HepG2 (cell line): Measurements from ENCODE around the gene FHDC1. TPM values are rescaled to one million over a fixed set of nuclear protein-coding genes. Genes with fewer than 3 reads are reported as not detected.
A peak's percentile ranks its signal among the peaks of the same experiment; 100 is the strongest.

Experiments used
- ATAC-seq: fragments of 200-7000 bp; cut with Tn5 transposase; 3 replicates; pipeline ENCODE4 v1.9.1; 2020; ENCODE audit warnings: mild to moderate bottlenecking, moderate library complexity
- BruUV-seq: library from RNA; stranded (reverse); fragments of 400-500 nt; replicated peaks from 2 replicates; lab custom pipeline; 2021; lab: Mats Ljungman, UMichigan
- CTCF ChIA-PET: fragments of 300-600 bp; formaldehyde crosslinking; extraction: SDS; loops from one replicate; lab custom pipeline; 2021; ENCODE audit warnings: low total read pairs, inconsistent platforms, low intra/inter-chr PET ratio; lab: Yijun Ruan, JAX
- POLR2A ChIA-PET: fragments of 350-600 bp; sonication (Branson Sonifier 250); formaldehyde crosslinking; loops from one replicate; lab custom pipeline; 2020; ENCODE audit warnings: antibody characterized with exemption, inconsistent platforms; lab: Yijun Ruan, JAX
- DNase-seq: peaks from one replicate; pipeline ENCODE4 v3.0.0-alpha.2; 2015; ENCODE audit warnings: low spot score
- FAIRE-seq: peaks from 3 replicates; lab custom pipeline; 2011; peaks lifted over from hg19 to GRCh38; lab: Jason Lieb, UNC
- H2AFZ ChIP-seq: one replicate; pipeline ENCODE4 v1.6.1; 2011; ENCODE audit warnings: low read length, inconsistent platforms
- H3K27ac ChIP-seq: fragments of 300-600 bp; 3 replicates; pipeline ENCODE4 v1.8.0; 2011; ENCODE audit warnings: mixed run types, mild to moderate bottlenecking, mixed read lengths, low read length, inconsistent platforms; ENCODE audit not compliant: insufficient read depth; ENCODE audit errors: extremely low read length
- H3K27me3 ChIP-seq, 2 experiments: fragments of 200-600 bp in 1 of 2; 2 replicates in 1 of 2; 3 replicates in 1 of 2; pipeline versions ENCODE4 v1.6.0 to v1.8.0; 2011; ENCODE audit warnings: low read length in 2 of 2, mild to moderate bottlenecking in 2 of 2, moderate library complexity in 2 of 2, inconsistent platforms in 1 of 2; ENCODE audit not compliant: insufficient read depth in 2 of 2, control insufficient read depth in 1 of 2
- H3K36me3 ChIP-seq, 2 experiments: fragments of 200-600 bp in 1 of 2; replicated peaks in 1 of 2; 2 replicates in 1 of 2; 3 replicates in 1 of 2; pipeline versions ENCODE4 v1.5.1 to v1.8.0; 2011; ENCODE audit warnings: low read length in 2 of 2, inconsistent platforms in 1 of 2; ENCODE audit not compliant: insufficient read depth in 2 of 2, control insufficient read depth in 1 of 2
- H3K4me1 ChIP-seq: 2 replicates; pipeline ENCODE4 v1.5.1; 2012; ENCODE audit warnings: low read length, inconsistent platforms; ENCODE audit not compliant: insufficient read depth
- H3K4me2 ChIP-seq: 2 replicates; pipeline ENCODE4 v1.6.0; 2011; ENCODE audit warnings: low read depth, low read length, inconsistent platforms
- H3K4me3 ChIP-seq, 3 experiments: fragments of 200-600 bp in 1 of 3; sonication (generic), shearing (Covaris generic) in 1 of 3; replicated peaks in 1 of 3; 2 replicates each; pipeline ENCODE4 v1.5.1; 2011 to 2016; ENCODE audit warnings: low read length in 3 of 3, inconsistent platforms in 2 of 3, low read depth in 2 of 3, mild to moderate bottlenecking in 2 of 3, control low read depth in 1 of 3, mixed read lengths in 1 of 3; ENCODE audit not compliant: insufficient read depth in 1 of 3
- H3K79me2 ChIP-seq: one replicate; pipeline ENCODE4 v1.6.1; 2011; ENCODE audit warnings: low read length, inconsistent platforms; ENCODE audit not compliant: insufficient read depth
- H3K9ac ChIP-seq: 2 replicates; pipeline ENCODE4 v1.6.0; 2011; ENCODE audit warnings: mild to moderate bottlenecking, low read depth, low read length, inconsistent platforms; ENCODE audit not compliant: insufficient read depth
- H3K9me3 ChIP-seq: 2 replicates; pipeline ENCODE4 v1.5.1; 2012; ENCODE audit warnings: mild to moderate bottlenecking, low read length
- H4K20me1 ChIP-seq: 2 replicates; pipeline ENCODE4 v1.6.0; 2011; ENCODE audit warnings: inconsistent platforms, mild to moderate bottlenecking, low read length, moderate library complexity; ENCODE audit not compliant: insufficient read depth
- EZH2 ChIP-seq: conservative IDR thresholded peaks from 2 replicates; pipeline ENCODE4 v1.6.1; 2012; ENCODE audit warnings: mild to moderate bottlenecking, low read depth, low read length, moderate library complexity
- KMT2B ChIP-seq: IDR thresholded peaks from 2 replicates; pipeline ENCODE4 v1.6.1; 2016; ENCODE audit warnings: missing genetic modification reagents, missing compliant biosample characterization
- MAZ ChIP-seq, 2 experiments: sonication (generic) in 1 of 2; formaldehyde crosslinking in 1 of 2; IDR thresholded peaks; 2 replicates each; pipeline versions ENCODE4 v1.5.0 to v1.6.1; 2012 to 2020; ENCODE audit warnings: low read depth in 2 of 2, mild to moderate bottlenecking in 2 of 2, borderline replicate concordance in 1 of 2, improper control_type of control experiment in 1 of 2, low read length in 1 of 2, missing genetic modification reagents in 1 of 2, moderate library complexity in 1 of 2
- SMAD9 ChIP-seq: sonication (generic); formaldehyde crosslinking; IDR thresholded peaks from 2 replicates; pipeline ENCODE4 v1.5.1; 2020; ENCODE audit warnings: mild to moderate bottlenecking, missing genetic modification reagents
- TMF1 ChIP-seq: sonication (generic); formaldehyde crosslinking; IDR thresholded peaks from 2 replicates; pipeline ENCODE4 v1.8.1; 2022; ENCODE audit warnings: low read depth, missing genetic modification reagents
- WGBS: methylation state at CpG from one replicate; pipeline ENCODE4 v1.1.6; 2017; ENCODE audit warnings: low lambda C conversion rate; 5-methylcytosine and 5-hydroxymethylcytosine counted together
- in situ Hi-C: cut with HindIII; loops from 2 replicates; pipeline ENCODE4 v1.10.0; 2017; ENCODE audit warnings: low pct_unique_long_range_greater_than_20kb; ENCODE audit not compliant: extremely low pct_ligation_motif_present
- intact Hi-C: fragments of 100-400 bp; cut with micrococcal nuclease; formaldehyde crosslinking; loops from one replicate; pipeline ENCODE4 v1.10.0; 2022; ENCODE audit not compliant: unreplicated experiment
- polyA plus RNA-seq, 8 experiments: library from polyadenylated mRNA; depleted of rRNA in 3 of 8; stranded (reverse) in 7 of 8; unstranded in 1 of 8; fragments of >200 nt; fragmentation: Illumina TruSeq in 4 of 8; extraction: Trizol in 4 of 8; gene quantifications; 2 replicates each; pipeline versions ENCODE4 v1.2.1 to v1.2.3, GENCODE V29; 2011 to 2016; ENCODE audit warnings: low read depth in 4 of 8, missing spikeins in 1 of 8, mixed read lengths in 1 of 8; ENCODE audit not compliant: insufficient read depth in 1 of 8
- total RNA-seq, 5 experiments: library from RNA; depleted of rRNA; stranded (reverse); fragments of >200 nt; fragmentation: Illumina TruSeq; extraction: Trizol; gene quantifications; 2 replicates each; pipeline ENCODE4 v1.2.3, GENCODE V29; 2016; ENCODE audit warnings: low read depth in 1 of 5
- TF ChIP-seq, protein P1 (sequence below): sonication (generic); formaldehyde crosslinking; IDR thresholded peaks from 2 replicates; pipeline ENCODE4 v1.4.0; 2020; ENCODE audit warnings: missing genetic modification reagents
- TF ChIP-seq, protein P2 (sequence below): IDR thresholded peaks from 2 replicates; pipeline ENCODE4 v1.6.1; 2016; ENCODE audit warnings: mild to moderate bottlenecking

Gene FHDC1
- total and polyA plus RNA-seq, 2 of the 13 experiments (the other 11 are each of a cell fraction or from before 2014, with no cell fraction given), result 0.07 to 0.15 TPM

DNA sequence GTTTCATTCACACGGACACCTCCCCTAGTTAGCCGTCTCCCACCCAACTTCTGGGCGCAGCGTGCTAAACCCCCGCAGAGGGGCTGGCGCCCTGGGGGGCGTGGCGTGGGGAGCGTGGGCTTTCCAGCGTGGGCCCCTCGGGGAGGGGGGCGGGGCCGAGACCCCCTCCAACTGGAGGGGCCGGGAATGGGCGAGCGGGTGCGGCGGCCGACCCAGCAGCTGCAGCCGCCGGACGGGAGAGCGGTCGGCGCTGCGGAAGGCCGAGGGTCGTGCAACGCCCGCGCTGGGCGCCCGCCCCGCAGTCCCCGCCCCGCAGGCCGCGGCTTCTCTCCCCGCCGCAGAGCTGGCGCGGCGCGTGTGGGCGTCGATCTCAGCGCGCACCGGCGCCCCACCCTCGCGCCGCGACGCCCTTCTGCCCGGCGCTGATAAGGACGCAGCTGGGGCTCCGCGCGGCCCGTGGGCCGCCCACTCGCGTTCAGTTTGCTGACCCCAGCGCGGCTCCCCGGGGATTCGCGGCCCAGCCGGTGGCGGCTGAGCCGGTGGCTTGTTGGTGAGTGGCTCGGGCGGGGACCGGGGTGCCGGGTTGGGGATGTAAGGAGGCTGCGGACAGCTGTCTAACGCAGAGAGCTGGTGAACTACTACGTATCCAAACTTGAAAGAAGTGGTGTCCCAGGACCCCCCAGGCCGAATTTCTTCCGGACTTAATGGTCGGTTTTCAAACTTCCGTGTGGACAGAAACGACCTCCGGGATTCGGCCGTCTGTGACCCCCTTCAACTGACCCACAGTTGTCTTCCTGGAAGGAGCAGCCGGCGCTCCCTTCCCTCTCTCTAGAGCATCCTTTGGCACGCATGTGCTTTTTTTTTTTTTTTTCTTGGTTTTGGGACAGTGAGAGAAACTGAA is 1.5 kb downstream of the FHDC1 start:
- H3K27me3 ChIP-seq, result peaks cover 7 to 50% of the 10 kb centered on the region in 2 experiments; a peak in 4 of 5 replicates
- TF ChIP-seq MAZ (IDR thresholded peaks at IDR 0.05; ENCODE audit: borderline replicate concordance, low read depth, low read length), result no peak
- no peak for TF ChIP-seq MAZ (CRISPR knock-in tag; IDR thresholded peaks at IDR 0.05; ENCODE audit: low read depth)
- TF ChIP-seq, protein P1, sequence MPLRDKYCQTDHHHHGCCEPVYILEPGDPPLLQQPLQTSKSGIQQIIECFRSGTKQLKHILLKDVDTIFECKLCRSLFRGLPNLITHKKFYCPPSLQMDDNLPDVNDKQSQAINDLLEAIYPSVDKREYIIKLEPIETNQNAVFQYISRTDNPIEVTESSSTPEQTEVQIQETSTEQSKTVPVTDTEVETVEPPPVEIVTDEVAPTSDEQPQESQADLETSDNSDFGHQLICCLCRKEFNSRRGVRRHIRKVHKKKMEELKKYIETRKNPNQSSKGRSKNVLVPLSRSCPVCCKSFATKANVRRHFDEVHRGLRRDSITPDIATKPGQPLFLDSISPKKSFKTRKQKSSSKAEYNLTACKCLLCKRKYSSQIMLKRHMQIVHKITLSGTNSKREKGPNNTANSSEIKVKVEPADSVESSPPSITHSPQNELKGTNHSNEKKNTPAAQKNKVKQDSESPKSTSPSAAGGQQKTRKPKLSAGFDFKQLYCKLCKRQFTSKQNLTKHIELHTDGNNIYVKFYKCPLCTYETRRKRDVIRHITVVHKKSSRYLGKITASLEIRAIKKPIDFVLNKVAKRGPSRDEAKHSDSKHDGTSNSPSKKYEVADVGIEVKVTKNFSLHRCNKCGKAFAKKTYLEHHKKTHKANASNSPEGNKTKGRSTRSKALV, result peak; percentile 20; the same call in 1 of the 2 replicates
- TF ChIP-seq, protein P2, sequence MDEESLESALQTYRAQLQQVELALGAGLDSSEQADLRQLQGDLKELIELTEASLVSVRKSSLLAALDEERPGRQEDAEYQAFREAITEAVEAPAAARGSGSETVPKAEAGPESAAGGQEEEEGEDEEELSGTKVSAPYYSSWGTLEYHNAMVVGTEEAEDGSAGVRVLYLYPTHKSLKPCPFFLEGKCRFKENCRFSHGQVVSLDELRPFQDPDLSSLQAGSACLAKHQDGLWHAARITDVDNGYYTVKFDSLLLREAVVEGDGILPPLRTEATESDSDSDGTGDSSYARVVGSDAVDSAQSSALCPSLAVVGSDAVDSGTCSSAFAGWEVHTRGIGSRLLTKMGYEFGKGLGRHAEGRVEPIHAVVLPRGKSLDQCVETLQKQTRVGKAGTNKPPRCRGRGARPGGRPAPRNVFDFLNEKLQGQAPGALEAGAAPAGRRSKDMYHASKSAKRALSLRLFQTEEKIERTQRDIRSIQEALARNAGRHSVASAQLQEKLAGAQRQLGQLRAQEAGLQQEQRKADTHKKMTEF (CRISPR knock-in tag), result no peak
- TF ChIP-seq KMT2B (CRISPR knock-in tag), result no peak
- TF ChIP-seq TMF1 (CRISPR knock-in tag), result no peak
- 0 out of 2 replicates have a peak, but pooled peaks have one; percentile 44 for TF ChIP-seq EZH2
- TF ChIP-seq SMAD9 (CRISPR knock-in tag), result no peak
- H3K27ac ChIP-seq, result no peak overlapping the region
- no peak for FAIRE-seq
- no peaks in the 10 kb centered on the region for H3K79me2 ChIP-seq
- WGBS, result 2% methylated on average over 3 of the region's 91 CpGs
- DNase-seq, result no peak
- H3K4me2 ChIP-seq, result peak overlapping the region; percentile 79
- intact Hi-C loops (loop anchor here (5.0 kb wide), 1 partner anchor 190 kb away; no protein-coding TSS in a partner anchor), in situ Hi-C loops (no loop called here)
- H3K4me1 ChIP-seq, result peaks cover 18% of the 10 kb centered on the region
- BruUV-seq, result no TSS peak
- H3K9me3 ChIP-seq, result no peaks in the 10 kb centered on the region
- no peak overlapping the region for H2AFZ ChIP-seq
- no peaks in the 10 kb centered on the region for H4K20me1 ChIP-seq
- POLR2A ChIA-PET, result no interaction called here
- H3K36me3 ChIP-seq, result no peaks in the 10 kb centered on the region
- peak; percentile 30 for ATAC-seq
- peak overlapping the region; percentile 44 to 71 (median 59) for H3K4me3 ChIP-seq
- CTCF ChIA-PET, result no interaction called here
- no peak overlapping the region for H3K9ac ChIP-seq
